ENCODE measurements around the gene ZNF335. TPM values are rescaled to one million over a fixed set of nuclear protein-coding genes. Genes with fewer than 3 reads are reported as not detected.

The ZNF335 gene
- total RNA-seq (2014; rRNA removed; shearing (Covaris generic)), result 15.0 and 18.1 TPM in 2 replicates

- peak; percentile 99 for DNase-seq
- Histone ChIP-seq H3K27me3 (ENCODE audit: control insufficient read depth, insufficient read depth, low read length) (no peaks in the 10 kb centered on the region), H3K36me3 (replicated peaks; ENCODE audit: control insufficient read depth, insufficient read depth, low read length) (peaks cover 24% of the 10 kb centered on the region), H3K4me3 (ENCODE audit: insufficient read depth, low read depth, low read length) (peak within 1 kb of the TSS; percentile 77)
These were observed at the start of gene ZNF335 for GRCh38 chr20:45971675-45972499. ZNF335 (minus strand) TSS chr20:45972203; CDS start chr20:45971410, 793 bp downstream.

- Histone ChIP-seq H3K36me3 (replicated peaks; ENCODE audit: control insufficient read depth, insufficient read depth, low read length) (no peaks in the 10 kb centered on the region), H3K27me3 (ENCODE audit: control insufficient read depth, insufficient read depth, low read length) (peaks cover 22% of the 10 kb centered on the region), H3K4me3 (ENCODE audit: insufficient read depth, low read depth, low read length) (no peak overlapping the region)
- DNase-seq, result no peak
These were observed 48.6 kb upstream of the ZNF335 start for GRCh38 chr20:46020555-46020954.

DNA sequence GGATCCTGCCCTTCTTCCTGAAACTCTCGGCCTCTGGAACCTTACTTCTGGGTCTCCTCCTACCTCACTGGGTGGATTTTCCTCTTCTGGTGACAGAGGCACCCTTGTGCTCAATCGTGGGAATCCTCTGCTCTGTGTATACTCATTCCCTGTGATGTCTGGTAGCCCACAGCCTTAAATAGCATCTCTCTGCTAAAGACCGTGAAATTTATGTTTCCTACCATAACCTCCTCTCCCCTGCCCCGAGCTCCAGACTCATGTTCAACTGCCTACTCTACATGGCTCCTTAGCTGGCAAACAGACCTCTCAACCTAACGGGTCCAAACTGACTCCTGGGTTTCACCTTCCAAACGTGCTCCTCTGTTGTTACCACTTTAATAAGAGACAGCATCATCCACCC lies 46.6 kb upstream of the ZNF335 start:
- H3K4me3 ChIP-seq (ENCODE audit: insufficient read depth, low read depth, low read length), result no peak overlapping the region
- DNase-seq, result no peak

DNA sequence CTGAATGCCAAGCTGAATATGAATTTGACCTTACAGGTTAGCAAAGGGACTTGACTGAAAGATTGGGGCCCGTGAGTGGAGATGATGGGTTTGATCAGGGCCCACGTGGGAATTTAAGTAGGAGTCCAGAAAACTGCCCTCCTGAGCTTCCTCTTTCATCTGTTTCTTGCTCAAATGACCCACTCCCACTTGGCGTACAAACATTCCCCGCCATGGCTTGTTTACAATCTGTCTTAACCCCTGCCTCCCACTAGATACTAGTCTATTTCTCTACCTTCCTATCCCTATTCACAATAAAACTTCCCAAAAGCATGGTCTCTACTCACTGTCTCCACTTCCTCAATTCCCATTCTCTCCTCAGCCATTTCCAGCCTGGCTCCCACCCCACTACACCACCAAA lies 46.1 kb upstream of the ZNF335 start:
- no peaks in the 10 kb centered on the region for H3K36me3 ChIP-seq (replicated peaks; ENCODE audit: control insufficient read depth, insufficient read depth, low read length)
- DNase-seq, result no peak
- H3K27me3 ChIP-seq (ENCODE audit: control insufficient read depth, insufficient read depth, low read length), result peaks cover 3% of the 10 kb centered on the region
- no peak overlapping the region for H3K4me3 ChIP-seq (ENCODE audit: insufficient read depth, low read depth, low read length)

More for the DNA sequence above, 46.6 kb upstream of the ZNF335 start:
- peaks cover 8% of the 10 kb centered on the region for H3K27me3 ChIP-seq (ENCODE audit: control insufficient read depth, insufficient read depth, low read length)
- no peaks in the 10 kb centered on the region for H3K36me3 ChIP-seq (replicated peaks; ENCODE audit: control insufficient read depth, insufficient read depth, low read length)

DNA sequence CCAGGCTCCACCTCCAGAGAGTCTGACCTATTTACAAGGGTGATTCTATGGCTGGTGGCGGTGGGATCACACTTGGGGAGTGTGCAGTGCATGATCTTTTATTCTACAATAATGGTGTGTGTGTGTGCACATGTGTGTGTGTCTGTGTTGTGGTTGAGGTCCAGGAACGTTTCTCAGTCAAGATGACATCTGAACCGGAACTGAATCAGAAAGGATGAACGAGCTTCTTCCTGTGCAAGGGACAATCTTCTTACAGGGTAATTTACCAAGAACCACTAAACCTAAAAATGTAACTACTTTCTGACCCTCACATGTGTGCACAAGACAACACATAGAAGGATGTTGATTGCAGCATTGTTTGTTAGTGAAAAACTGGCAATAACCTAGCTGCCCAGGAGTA lies 45.3 kb upstream of the ZNF335 start:
- no peaks in the 10 kb centered on the region for H3K36me3 ChIP-seq (replicated peaks; ENCODE audit: control insufficient read depth, insufficient read depth, low read length)
- no peak overlapping the region for H3K4me3 ChIP-seq (ENCODE audit: insufficient read depth, low read depth, low read length)
- H3K27me3 ChIP-seq (ENCODE audit: control insufficient read depth, insufficient read depth, low read length), result no peaks in the 10 kb centered on the region; the same call in 1 of the 2 replicates
- DNase-seq, result no peak

DNA sequence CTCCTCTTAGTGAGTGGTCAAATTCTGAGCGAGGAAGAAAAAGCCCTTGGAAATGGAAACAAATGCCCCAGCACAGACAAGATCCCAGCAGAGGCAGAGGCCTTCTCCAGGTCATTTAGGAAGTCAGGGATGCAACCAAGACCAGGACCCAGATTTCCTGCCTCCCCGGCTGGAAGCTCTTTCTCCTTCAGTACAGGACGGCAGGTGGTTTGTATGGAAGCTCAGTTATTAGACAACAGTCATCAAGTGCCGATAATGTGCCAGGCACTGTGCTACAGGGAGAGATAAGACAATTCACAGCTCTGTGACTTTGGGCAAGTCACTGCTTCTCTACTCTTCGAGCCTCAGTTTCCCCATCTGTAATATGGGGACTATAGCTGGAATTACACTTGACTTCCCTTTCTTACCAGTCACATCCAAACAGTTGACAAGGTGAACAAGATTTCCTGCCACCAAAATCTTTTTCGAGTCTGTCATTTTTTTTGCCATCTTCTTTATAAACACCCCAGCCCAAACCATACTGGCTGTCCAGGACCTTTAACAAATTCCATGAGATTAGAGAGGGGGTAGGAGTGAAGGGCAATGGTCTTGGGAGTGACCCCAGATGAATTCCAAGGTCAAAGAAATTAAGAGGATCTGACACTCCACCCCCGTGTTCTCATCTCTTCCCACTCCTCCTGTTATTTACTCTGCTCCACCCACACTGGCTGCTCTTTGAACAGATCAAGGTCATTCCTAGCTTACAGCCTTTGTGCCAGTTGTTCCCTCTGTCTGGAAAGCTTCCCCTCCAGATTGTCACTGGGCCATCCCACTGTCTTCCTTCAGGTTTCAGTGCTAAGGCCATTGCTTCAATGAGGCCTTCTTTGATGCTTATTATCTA lies 42.8 kb upstream of the ZNF335 start:
- no peak for DNase-seq
- no peaks in the 10 kb centered on the region; the same call in 1 of the 2 replicates for H3K27me3 ChIP-seq (ENCODE audit: control insufficient read depth, insufficient read depth, low read length)
- H3K36me3 ChIP-seq (replicated peaks; ENCODE audit: control insufficient read depth, insufficient read depth, low read length), result no peaks in the 10 kb centered on the region
- no peak overlapping the region for H3K4me3 ChIP-seq (ENCODE audit: insufficient read depth, low read depth, low read length)

- no peaks in the 10 kb centered on the region for H3K36me3 ChIP-seq (replicated peaks; ENCODE audit: control insufficient read depth, insufficient read depth, low read length)
- H3K4me3 ChIP-seq (ENCODE audit: insufficient read depth, low read depth, low read length), result peak overlapping the region; percentile 44
- peak; percentile 95 for DNase-seq
- no peaks in the 10 kb centered on the region; the same call in 1 of the 2 replicates for H3K27me3 ChIP-seq (ENCODE audit: control insufficient read depth, insufficient read depth, low read length)
These were observed 42.0 kb upstream of the ZNF335 start for GRCh38 chr20:46013829-46014516.

GRCh38 chr20:46013322-46013828 lies 41.4 kb upstream of the ZNF335 start:
- Histone ChIP-seq H3K4me3 (ENCODE audit: insufficient read depth, low read depth, low read length) (peak overlapping the region; percentile 44; the same call in 1 of the 2 replicates), H3K27me3 (ENCODE audit: control insufficient read depth, insufficient read depth, low read length) (no peaks in the 10 kb centered on the region; the same call in 1 of the 2 replicates), H3K36me3 (replicated peaks; ENCODE audit: control insufficient read depth, insufficient read depth, low read length) (no peaks in the 10 kb centered on the region)
- DNase-seq, result no peak

DNA sequence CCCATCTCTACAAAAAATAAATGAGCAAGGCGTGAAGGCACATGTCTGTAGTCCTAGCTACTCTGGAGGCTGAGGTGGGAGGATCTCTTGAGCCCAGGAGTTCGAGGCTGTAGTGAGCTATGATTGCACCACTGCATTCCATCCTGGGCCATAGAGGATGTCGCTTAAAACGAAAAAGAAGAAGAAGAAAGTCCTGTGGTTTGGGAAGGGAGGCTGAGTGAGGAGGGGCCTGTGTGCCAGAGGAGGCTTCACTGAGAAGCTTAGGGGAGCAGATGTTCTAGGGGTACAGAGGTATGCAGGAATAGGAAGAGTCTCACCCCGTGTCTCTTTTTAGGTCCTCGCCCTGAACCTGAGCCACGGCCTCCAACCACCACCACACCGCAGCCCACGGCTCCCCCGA lies 40.9 kb upstream of the ZNF335 start:
- Histone ChIP-seq H3K27me3 (ENCODE audit: control insufficient read depth, insufficient read depth, low read length) (no peaks in the 10 kb centered on the region; the same call in 1 of the 2 replicates), H3K4me3 (ENCODE audit: insufficient read depth, low read depth, low read length) (no peak overlapping the region), H3K36me3 (replicated peaks; ENCODE audit: control insufficient read depth, insufficient read depth, low read length) (no peaks in the 10 kb centered on the region)
- DNase-seq, result no peak

GRCh38 chr20:46011631-46012482 lies 39.9 kb upstream of the ZNF335 start:
- peak; percentile 96 for DNase-seq
- Histone ChIP-seq H3K4me3 (ENCODE audit: insufficient read depth, low read depth, low read length) (0 out of 2 replicates have a peak overlapping the region, but pooled peaks have one; percentile 2), H3K36me3 (replicated peaks; ENCODE audit: control insufficient read depth, insufficient read depth, low read length) (no peaks in the 10 kb centered on the region), H3K27me3 (ENCODE audit: control insufficient read depth, insufficient read depth, low read length) (no peaks in the 10 kb centered on the region; the same call in 1 of the 2 replicates)

DNA sequence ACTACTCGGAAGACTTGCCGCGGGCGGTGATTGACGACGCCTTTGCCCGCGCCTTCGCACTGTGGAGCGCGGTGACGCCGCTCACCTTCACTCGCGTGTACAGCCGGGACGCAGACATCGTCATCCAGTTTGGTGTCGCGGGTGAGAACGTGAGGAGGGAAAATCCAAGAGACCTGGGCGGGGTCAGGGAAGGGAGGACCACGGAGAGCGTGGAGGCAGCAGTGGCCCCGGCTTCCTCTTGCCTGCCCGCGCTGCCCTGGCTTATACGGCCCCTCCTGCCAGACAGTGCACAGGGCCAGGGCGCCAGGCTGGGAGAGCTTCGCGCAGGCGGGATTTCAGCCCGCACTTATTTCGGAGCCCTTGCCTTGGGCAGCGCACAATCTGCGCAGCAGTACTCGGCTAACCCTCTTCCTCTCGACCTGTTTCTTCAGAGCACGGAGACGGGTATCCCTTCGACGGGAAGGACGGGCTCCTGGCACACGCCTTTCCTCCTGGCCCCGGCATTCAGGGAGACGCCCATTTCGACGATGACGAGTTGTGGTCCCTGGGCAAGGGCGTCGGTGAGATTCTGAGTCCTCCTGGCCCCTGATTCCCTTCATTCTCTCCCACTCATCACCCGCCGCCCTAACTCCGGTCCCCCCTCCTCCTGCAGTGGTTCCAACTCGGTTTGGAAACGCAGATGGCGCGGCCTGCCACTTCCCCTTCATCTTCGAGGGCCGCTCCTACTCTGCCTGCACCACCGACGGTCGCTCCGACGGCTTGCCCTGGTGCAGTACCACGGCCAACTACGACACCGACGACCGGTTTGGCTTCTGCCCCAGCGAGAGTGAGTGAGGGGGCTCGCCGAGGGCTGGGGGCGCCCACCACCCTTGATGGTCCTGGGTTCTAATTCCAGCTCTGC lies 38.7 kb upstream of the ZNF335 start:
- H3K36me3 ChIP-seq (replicated peaks; ENCODE audit: control insufficient read depth, insufficient read depth, low read length), result no peaks in the 10 kb centered on the region
- H3K4me3 ChIP-seq (ENCODE audit: insufficient read depth, low read depth, low read length), result no peak overlapping the region
- DNase-seq, result peak; percentile 51
- no peaks in the 10 kb centered on the region; the same call in 1 of the 2 replicates for H3K27me3 ChIP-seq (ENCODE audit: control insufficient read depth, insufficient read depth, low read length)

DNA sequence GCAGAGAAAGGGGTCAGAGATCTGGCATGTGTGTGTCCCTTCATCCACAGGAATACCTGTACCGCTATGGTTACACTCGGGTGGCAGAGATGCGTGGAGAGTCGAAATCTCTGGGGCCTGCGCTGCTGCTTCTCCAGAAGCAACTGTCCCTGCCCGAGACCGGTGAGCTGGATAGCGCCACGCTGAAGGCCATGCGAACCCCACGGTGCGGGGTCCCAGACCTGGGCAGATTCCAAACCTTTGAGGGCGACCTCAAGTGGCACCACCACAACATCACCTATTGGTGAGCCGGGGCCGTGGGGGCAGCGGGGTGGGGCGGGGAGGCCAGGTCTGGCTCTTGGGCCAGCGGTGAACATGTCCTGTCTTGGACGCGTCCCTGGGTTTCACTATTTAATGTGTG lies 37.8 kb upstream of the ZNF335 start:
- no peak overlapping the region for H3K4me3 ChIP-seq (ENCODE audit: insufficient read depth, low read depth, low read length)
- H3K27me3 ChIP-seq (ENCODE audit: control insufficient read depth, insufficient read depth, low read length), result no peaks in the 10 kb centered on the region; the same call in 1 of the 2 replicates
- no peak for DNase-seq
- no peaks in the 10 kb centered on the region for H3K36me3 ChIP-seq (replicated peaks; ENCODE audit: control insufficient read depth, insufficient read depth, low read length)

Data from H7 (cell line).